GM12878 (cell line): Measurements from ENCODE around the gene TMEM170B. TPM values are rescaled to one million over a fixed set of nuclear protein-coding genes. Genes with fewer than 3 reads are reported as not detected.

Experiments
- ATF2 ChIP-seq: IDR thresholded peaks from 2 replicates; pipeline ENCODE4 v1.6.1; 2012; ENCODE audit warnings: low read length, inconsistent platforms
- CREB1 ChIP-seq: IDR thresholded peaks from 2 replicates; pipeline ENCODE4 v1.6.1; 2012; ENCODE audit warnings: low read depth, mild to moderate bottlenecking, inconsistent platforms
- CREM ChIP-seq: IDR thresholded peaks from 2 replicates; pipeline ENCODE4 v1.6.1; 2014; ENCODE audit warnings: antibody characterized with exemption, low read depth
- JUND ChIP-seq: IDR thresholded peaks from 2 replicates; pipeline ENCODE4 v1.6.1; 2012; ENCODE audit warnings: low read depth, mild to moderate bottlenecking, low read length, improper control_type of control experiment, moderate library complexity
- MEF2B ChIP-seq: fragments of 450-650 bp; IDR thresholded peaks from 2 replicates; pipeline ENCODE4 v1.6.1; 2018; ENCODE audit warnings: mild to moderate bottlenecking, moderate library complexity; ENCODE audit not compliant: partially characterized antibody, poor library complexity, severe bottlenecking
- NKRF ChIP-seq: fragments of 450-650 bp; conservative IDR thresholded peaks from 2 replicates; pipeline ENCODE4 v1.6.1; 2017; ENCODE audit warnings: mild to moderate bottlenecking, moderate library complexity
- RUNX3 ChIP-seq: IDR thresholded peaks from 2 replicates; pipeline ENCODE4 v1.6.1; 2012; ENCODE audit warnings: low read length, inconsistent platforms
- SMAD1 ChIP-seq: fragments of 450-650 bp; IDR thresholded peaks from 2 replicates; pipeline ENCODE4 v1.6.1; 2018; ENCODE audit warnings: mild to moderate bottlenecking, low read depth; ENCODE audit not compliant: partially characterized antibody
- SREBF2 ChIP-seq: IDR thresholded peaks from 2 replicates; pipeline ENCODE4 v1.6.1; 2012; ENCODE audit warnings: mild to moderate bottlenecking, low read length
- TBL1XR1 ChIP-seq: IDR thresholded peaks from 2 replicates; pipeline ENCODE4 v1.6.1; 2012; ENCODE audit warnings: low read depth, low read length, improper control_type of control experiment
- USF1 ChIP-seq: IDR thresholded peaks from 2 replicates; pipeline ENCODE4 v1.6.1; 2011; ENCODE audit warnings: borderline replicate concordance, low read depth, mild to moderate bottlenecking, moderate library complexity, mixed read lengths, low read length; ENCODE audit not compliant: insufficient read depth; ENCODE audit errors: extremely low read length
- YY1 ChIP-seq: IDR thresholded peaks from 2 replicates; pipeline ENCODE4 v1.6.1; 2011; ENCODE audit warnings: low read depth, mild to moderate bottlenecking, low read length
- ZBTB11 ChIP-seq: fragments of 450-650 bp; formaldehyde crosslinking; IDR thresholded peaks from 2 replicates; pipeline ENCODE4 v1.5.0; 2022; ENCODE audit warnings: mild to moderate bottlenecking, missing genetic modification characterization
- ZNF217 ChIP-seq: fragments of 450-650 bp; IDR thresholded peaks from 2 replicates; pipeline ENCODE4 v1.6.1; 2017; ENCODE audit warnings: antibody characterized with exemption, mild to moderate bottlenecking
- ZNF24 ChIP-seq: fragments of 450-650 bp; IDR thresholded peaks from 2 replicates; pipeline ENCODE4 v1.6.1; 2017; ENCODE audit warnings: antibody characterized with exemption, mild to moderate bottlenecking
- ZNF274 ChIP-seq: IDR thresholded peaks from one replicate; pipeline ENCODE4 v1.8.0; 2011; ENCODE audit not compliant: insufficient read length, insufficient read depth
- ZNF592 ChIP-seq: fragments of 450-650 bp; IDR thresholded peaks from 2 replicates; pipeline ENCODE4 v1.6.1; 2017; ENCODE audit warnings: mild to moderate bottlenecking, moderate library complexity
- ZZZ3 ChIP-seq: IDR thresholded peaks from 2 replicates; pipeline ENCODE4 v1.6.1; 2011; ENCODE audit warnings: low read depth; ENCODE audit not compliant: control insufficient read depth, insufficient read length
- polyA plus RNA-seq, 11 experiments: library from polyadenylated mRNA; depleted of rRNA in 4 of 11; unstranded in 6 of 11; stranded (reverse) in 5 of 11; fragments of >200 nt; fragmentation: Nextera tagmentation in 4 of 11; fragmentation: Illumina TruSeq in 1 of 11; extraction: Ambion mirVana in 4 of 11; extraction: Trizol in 1 of 11; gene quantifications; 1 replicate in 1 of 11; 2 replicates in 10 of 11; pipeline versions ENCODE4 v1.2.1 to v1.2.3, GENCODE V29; 2011 to 2016; ENCODE audit warnings: inconsistent platforms in 2 of 11, missing spikeins in 2 of 11, low read depth in 1 of 11
- total RNA-seq, 4 experiments: library from RNA; depleted of rRNA in 3 of 4; stranded (reverse); fragments of >200 nt in 3 of 4; fragmentation: Illumina TruSeq in 1 of 4; extraction: Trizol in 1 of 4; gene quantifications; 2 replicates each; pipeline versions ENCODE4 v1.2.1 to v1.2.3, GENCODE V29; 2013 to 2021

The TMEM170B gene
- total and polyA plus RNA-seq, 10 of the 15 experiments (the other 5 are each of a cell fraction or from before 2014, with no cell fraction given) = 0.38 to 10.3 (median 4.2) TPM

GRCh38 chr6:11492464-11493290 lies 44.9 kb upstream of the TMEM170B start (continued):
- TF ChIP-seq ZNF592 (no peak), NKRF (no peak), RUNX3 (peak; percentile 79), ZNF274 (no peak), USF1 (no peak), YY1 (peak; percentile 9; the same call in 1 of the 2 replicates), SREBF2 (no peak), SMAD1 (no peak), CREB1 (peak; percentile 8; the same call in 1 of the 2 replicates), TBL1XR1 (peak; percentile 25; the same call in 1 of the 2 replicates), CREM (peak; percentile 42; the same call in 1 of the 2 replicates), ZNF217 (no peak), ATF2 (peak; percentile 72), ZNF24 (no peak), MEF2B (no peak), ZBTB11 (no peak), ZZZ3 (no peak), JUND (no peak)
